ENCODE data around the gene SHOC2.

SHOC2 gene

DNA sequence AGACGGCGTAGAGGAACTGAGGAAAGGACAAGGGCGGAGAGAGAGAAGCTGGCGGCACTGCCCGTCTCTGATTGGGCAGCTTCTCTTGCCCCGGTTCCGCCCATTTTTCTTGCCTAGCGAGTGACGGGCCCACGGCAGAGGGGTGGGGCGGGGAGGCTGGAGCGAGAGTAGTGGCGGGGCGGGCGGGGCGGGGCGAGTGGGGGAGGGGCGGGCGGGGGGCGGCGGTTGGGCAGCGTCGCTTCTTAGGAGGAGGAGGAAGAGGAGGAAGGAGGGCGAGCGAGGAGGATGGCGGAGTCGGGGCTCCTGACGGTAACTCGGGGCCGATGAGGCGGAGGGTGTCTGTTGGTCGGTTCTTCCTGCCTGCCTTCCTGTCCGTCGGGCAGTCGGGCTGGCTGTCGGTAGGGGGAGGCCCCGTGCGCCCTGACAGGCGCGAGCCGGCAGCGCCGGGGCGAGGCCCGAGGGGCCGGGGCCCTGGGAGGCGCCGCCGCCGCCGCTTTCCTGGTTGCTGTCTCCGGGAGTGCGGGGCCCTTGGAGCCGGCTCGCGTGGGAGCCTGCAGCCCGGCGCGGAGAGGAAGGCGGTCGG is at the start of gene SHOC2:
Gene SHOC2 (plus strand): TSS at position 256 of the 583 bp plus-strand sequence. CDS start 44,755 bp downstream, outside the sequence.
- no peak for DNase-seq

DNA sequence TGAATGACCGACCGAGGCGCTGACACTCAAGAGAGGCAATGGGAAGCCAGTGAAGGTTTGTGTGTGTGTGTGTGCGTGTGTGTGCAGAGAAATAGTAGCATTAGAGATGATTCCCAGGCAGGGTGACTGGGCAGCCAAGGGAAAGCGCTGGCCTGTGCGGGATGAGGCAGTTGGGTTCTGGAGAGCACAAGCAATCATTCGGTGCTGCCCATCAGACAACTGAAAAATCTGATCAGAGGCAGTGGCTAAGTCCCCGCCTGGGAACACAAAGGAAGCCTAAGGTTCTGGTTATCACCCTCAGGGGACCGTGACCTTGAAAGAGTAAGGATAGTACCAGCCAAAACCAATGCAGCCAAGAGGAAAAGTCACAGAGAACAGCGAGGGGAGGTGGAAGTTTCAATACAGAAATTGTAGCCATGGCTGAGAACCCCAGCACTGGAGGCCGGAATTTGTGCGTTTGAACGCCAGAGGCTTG is 48.5 kb upstream of the SHOC2 start:
- DNase-seq = no peak

DNA sequence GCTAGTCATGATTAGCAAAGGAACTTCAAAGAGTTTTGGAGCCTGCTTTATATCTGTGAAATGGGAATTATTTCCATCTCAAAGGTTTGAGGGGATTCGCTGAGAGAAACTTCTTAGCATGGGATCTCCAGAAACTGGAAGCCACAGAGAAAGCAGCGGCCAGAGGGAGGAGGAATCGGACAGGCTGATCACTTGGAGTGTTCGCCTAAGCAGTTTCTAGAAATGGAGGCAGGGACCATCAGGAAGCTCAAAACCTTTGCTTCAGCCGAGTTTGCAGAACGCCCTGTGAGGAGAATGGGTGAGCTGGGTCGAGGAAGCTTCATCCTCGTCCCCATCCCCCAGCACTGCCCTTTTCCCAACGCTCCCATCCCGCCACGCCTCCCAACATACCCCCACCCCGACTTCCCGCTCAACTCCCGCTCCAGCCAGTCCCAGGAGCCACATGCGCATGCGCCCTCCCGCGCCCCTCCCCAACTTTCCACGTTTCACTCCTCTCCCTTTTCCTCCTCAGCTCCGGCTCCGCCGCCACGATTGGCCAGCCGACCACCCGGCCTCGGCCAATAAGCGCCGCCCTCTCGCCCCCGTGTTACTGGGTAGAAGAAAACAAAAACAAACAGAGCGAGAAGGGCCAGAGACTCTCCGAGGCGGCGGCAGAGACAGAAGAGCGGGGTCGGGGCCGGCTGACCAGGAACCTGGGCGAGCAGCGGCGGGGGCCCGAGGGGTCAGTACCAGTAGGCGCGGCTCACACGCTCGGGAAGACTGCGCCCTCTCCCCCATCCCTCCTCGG is 47.9 kb upstream of the SHOC2 start, which contains the start of gene PDCD4:
Gene PDCD4 (plus strand): TSS at position 631 of the 787 bp plus-strand sequence. CDS start 4,100 bp downstream, outside the sequence.
- peak; percentile 95 to 96 for DNase-seq

DNA sequence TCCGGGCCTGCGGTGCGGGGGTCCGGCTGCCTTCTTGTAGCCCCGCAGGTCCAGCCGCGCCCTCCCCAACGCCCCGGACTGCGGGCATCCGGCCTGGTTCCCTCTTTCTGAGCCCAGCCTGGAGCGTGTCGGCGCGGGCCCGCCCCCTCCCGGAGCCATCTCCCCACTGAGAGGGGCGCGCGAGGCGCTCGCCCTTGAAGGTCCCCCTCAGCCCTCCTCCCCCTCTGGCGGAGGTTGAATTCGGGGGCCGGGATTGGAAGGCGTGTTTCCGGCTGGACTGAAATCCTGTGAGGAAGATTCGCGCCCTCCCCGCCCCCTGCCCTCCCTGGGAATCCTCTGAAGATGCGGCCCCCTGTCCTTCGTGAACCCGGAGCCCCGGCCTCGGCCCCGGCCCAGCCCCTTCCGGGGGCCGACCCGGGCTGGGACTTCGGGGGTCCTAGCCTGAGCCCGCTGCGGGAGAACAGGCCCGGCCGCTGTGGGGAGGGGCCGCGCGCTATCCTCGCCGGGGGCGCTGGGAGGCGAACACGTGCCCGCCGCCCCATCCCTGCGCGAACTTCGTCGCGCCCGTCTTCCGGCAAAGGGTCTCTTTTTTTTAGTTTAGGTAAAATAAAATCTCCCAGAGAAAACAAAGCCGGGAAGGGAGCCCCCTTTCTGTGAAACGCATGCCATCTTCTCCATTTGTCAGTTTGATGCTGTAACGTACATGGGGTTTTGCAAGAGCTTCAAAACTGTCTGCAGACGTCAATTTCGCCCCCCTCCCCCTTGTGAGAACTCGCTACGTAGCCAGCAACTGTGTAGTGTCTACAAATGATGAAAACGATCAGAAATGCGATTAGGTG is 47.0 kb upstream of the SHOC2 start:
- DNase-seq = peak; percentile 79 to 83

DNA sequence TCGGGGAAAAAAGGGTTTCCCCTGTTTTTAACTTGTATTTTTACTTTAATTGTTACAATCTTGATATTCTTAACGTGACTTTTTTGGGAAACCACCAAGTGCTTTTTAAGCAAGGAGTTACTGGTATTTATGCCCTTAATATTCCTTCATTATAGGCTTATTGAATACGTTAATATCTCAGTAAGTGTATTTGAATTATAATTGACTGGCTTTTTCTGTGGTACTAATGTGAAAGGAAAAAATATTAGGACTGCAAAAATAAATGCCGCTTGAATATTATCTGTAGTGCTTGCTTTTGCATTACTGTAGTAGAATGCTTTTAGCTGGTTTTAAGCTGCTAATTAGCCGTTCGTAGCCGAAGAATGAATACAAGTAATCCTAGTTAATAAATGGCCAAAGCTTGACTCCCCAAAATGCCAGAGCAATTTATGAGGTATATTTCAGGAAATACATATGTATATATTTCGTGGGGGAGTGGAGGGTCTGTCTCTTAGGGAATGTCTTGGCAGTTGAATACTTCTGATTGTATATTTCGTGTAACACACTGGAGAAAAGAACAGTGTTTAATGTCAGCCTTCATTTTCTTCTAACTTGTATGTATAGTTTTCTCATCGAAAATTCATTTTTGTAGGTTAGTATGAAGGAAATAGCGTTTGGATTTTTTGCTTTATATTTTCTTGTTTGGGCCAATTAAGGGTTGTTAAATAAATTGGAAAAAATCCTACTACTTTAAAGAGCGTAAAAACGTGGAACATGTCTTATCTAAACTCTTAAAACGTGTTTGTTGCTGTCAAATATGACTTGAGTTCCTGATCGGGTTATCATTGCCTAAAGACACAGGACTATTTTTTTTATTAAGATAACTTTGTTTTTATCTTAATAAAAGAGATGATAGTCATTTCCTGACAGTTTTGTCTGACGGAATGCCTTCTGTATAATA is 46.1 kb upstream of the SHOC2 start:
- DNase-seq = no peak

DNA sequence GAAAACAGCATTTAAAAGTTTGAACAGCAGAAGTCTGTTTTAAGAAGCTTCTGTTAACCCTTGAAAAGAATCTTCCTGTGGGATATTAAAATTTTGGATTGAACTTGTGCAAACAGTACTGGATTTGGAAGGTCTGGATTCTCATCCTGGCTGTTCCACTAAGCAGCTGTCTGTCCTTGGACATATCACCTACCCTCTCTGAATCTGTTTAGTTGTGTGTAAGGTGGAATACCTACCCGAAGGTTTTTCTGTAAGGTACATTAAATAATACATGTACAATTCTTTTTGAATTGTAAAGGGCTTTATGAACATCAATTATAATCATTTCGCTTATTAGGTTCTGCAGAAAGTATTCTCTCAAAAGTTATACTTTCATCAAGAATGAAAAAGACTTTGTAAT is 45.5 kb upstream of the SHOC2 start:
- DNase-seq = no peak

DNA sequence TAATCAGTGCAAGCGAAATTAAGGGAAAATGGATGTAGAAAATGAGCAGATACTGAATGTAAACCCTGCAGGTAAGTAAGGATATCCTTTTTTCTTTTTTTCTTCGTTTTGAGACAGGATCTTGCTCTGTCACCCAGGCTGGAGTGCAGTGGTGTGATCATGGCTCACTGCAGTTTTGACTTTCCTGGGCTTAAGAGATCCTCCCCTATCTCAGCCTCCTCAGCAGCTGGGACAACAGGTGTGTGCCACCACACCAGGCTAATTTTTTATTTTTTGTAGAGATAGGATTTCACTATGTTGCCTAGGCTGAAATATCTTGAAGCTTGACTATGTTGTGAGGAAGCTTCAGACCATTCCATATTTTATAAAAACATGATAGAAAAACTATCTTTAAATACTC is 43.4 kb upstream of the SHOC2 start:
- DNase-seq = no peak

DNA sequence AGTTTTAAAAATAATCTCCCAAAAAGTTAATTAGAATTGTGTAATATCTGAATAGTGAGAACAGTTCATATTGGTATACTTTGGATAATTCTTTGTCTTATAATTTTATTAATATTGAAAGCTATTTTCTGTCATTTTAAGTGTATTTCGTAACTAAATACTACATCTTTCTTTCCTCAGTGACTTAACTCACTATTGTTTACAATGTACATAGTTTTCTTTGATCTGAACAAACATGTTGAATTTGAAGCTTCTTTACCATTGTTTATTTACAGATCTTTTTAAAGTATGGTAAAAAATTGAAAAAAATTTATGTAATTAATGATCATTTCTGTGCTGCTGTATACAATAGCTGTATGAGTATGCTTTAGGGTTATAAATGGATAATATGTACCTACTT is 42.6 kb upstream of the SHOC2 start:
- no peak for DNase-seq

DNA sequence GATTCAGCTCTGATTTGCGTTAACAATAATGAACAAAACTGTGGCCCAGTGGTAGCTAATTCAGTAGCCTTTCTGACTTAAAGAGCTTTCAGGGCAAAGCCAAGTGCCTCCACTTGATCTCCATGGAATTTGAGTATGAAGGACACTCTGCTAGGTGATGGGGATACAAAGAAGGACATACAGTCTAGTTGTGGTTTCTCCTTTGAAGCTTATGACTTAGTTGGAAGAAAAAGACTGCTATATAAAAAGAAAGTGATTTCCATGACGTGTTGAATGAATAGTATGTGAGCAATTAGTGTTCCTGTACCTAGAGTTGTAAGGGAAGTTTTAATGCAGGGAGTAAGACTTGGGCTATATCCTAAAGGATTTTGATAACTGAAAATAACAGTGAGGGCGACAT is 39.4 kb upstream of the SHOC2 start:
- DNase-seq = no peak

DNA sequence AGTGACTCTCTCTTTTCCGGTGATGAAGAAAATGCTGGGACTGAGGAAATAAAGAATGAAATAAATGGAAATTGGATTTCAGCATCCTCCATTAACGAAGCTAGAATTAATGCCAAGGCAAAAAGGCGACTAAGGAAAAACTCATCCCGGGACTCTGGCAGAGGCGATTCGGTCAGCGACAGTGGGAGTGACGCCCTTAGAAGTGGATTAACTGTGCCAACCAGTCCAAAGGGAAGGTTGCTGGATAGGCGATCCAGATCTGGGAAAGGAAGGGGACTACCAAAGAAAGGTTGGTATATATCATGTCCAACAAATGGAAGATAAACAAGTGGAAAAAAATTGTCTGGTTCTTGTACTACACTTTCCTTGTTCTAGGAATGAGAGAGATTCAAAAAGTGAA is 38.2 kb upstream of the SHOC2 start:
- no peak for DNase-seq

DNA sequence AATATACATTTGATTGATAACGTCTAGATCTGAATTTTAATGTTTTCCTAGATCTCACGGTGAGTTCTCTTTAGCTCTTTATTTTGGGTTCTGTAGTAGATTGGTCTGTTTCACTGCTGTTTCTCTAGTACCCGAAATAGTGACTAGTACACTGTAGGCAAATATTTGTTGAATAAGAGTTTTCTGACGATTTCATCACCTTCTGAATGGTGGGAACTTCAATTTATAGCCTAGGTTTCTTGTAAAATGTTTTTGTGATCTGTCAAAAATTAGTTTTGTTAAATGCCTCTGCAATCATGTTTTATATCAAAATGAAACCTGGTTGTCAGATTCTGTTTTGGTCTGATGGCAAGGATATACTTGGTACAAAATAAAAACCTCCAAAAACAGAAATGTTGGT is 37.5 kb upstream of the SHOC2 start:
- no peak for DNase-seq

DNA sequence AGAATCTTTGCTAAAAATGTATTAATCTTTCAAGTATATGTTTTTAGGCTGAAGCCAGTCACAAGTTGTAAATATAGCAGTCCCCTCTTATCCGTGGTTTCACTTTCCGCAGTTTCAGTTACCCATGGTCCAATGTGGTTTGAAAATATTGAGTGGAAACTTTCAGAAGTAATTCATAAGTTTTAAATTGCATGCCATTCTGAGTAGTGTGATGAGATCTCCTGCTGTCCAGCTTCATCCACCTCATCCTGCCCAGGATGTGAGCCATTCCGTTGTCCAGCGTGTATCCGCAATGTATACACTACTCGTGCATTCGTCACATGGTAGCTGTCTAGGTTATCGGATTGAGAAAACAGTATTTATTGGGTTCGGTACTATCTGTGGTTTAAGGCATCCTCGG is 35.5 kb upstream of the SHOC2 start:
- DNase-seq = no peak

DNA sequence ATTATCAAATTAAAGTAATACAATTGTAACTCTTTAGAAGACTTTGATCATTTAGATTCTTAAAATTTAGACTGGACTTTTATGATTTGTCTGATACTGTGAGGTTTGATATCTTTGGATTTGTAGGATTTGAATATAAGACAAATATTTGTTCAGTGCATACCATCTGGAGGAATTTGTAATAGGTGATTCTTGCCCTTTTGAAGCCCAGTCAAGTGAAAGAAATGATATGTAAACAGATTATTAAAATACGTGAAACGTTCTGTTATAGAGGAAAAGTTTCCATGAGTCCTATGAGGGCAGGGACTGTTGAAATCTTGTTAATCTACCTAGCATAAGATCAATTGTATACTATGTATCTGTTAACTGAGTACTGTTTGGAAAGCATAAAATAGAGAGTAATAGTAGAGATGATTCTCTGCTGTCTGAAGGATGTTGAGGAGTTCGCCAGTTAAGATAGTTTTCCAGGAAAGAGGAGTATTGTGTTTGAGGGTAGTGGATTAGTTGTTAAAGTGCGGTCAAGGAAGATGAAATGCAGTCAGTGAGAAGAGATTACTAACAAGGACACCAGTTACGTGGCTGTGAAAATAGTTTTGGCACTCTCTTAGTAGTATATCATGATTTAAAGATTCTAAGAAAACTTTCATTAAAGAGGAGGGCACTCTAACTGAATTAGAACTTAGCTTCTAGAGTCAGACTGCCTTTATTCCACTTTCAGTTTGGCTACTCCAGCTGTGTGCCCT is 33.3 kb upstream of the SHOC2 start:
- no peak for DNase-seq

DNA sequence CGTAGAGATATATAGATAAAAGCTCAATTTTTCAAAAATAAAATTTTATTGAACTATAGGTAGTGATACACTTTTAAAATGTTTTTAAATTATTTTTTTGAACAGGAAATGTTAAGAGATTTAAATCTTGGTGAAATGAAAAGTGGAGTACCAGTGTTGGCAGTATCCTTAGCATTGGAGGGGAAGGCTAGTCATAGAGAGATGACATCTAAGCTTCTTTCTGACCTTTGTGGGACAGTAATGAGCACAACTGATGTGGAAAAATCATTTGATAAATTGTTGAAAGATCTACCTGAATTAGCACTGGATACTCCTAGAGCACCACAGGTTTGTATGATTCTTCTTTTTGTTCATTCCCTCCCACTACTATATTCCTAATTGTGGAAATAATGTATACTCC is 31.8 kb upstream of the SHOC2 start:
- DNase-seq = no peak

DNA sequence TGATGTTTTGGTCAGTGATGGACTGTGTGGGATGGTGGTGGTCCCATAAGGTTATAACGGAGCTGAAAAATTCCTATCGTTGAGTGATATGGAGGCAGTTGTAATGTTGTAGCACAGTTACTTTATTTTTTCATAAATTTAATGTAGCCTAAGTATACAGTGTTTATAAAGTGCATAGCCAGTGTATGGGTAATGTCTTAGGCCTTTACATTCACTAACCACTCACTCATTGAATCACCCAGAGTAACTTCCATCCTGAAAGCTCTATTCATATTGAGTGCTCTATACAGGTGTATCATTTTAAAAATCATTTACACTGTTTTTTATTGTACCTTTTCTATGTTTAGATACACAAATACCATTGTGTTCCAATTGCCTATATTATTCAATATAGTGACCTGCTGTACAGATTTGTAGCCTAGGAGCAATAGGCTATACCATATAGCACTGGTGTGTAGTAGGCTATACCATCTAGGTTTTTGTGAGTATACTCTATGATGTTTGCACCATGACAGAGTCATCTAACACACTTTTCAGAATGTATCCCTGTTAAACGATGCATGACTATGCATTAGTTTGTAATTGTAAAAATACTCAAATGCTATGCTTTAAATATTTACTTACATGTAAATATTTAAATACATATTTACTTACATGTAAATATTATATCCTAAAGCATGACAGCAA is 26.7 kb upstream of the SHOC2 start:
- no peak for DNase-seq

DNA sequence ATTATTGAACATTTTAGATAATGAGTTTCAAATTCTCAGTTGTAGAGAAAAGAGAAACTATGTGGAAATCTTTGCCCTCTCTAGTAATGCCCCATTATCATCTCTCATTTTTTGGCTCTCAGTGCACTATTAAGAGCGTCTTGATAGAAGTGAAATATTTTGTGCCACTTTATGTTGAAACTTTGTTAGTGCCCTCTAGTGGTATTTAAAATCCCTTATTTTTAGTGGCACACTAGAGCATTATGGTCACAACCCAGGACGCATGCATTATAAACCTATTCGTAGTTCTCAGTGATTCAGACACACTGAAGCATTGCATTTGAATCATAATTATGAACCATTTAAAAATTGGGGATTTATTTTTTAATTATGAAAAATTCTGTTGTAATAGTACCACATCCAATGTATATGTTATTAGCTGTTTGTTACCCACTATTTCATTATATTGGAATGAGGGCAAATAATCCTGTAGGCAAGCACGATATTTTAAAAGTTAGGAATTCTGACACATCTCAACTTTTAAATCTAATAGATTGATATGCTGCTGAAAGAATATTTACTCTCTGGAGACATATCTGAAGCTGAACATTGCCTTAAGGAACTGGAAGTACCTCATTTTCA is 25.7 kb upstream of the SHOC2 start:
- DNase-seq = peak; percentile 33 to 82

DNA sequence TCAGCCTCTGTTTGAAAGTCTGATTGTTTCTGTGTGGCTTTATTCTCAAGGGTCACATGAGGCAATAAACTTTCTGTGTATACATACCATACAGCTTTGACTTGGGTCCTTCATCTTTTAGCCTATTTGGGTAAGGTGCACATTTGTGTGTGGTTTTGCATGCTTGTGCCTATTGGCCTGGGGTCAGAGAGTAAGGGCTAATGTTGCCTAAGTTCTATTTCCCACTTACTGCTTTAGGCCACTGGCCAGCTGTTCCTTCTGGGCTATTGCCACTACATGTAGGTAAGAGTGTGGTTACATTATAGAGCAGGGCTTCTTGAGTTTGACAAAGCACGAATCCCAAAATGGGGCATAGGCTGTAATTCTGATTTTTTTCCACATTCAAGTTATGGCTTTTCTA is 22.2 kb upstream of the SHOC2 start:
- DNase-seq = no peak

DNA sequence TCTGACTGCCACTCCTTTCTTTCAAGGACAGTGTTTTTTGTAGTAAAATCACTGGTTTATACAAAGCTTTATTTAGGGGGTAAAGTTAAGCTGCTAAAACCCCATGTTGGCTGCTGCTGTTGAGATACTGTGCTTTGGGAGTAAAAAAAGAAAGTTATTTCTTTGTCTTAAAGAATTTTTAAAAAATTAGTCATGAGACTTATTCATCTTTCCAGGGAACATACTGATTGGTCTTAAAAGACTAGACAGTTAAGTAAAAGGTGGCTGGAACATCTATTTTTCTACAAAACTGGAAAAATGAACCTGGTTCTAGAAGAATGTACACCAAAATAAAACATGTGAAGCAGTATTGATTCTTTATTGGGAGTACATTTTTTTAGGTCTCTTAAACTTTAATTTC is 21.0 kb upstream of the SHOC2 start:
- no peak for DNase-seq

DNA sequence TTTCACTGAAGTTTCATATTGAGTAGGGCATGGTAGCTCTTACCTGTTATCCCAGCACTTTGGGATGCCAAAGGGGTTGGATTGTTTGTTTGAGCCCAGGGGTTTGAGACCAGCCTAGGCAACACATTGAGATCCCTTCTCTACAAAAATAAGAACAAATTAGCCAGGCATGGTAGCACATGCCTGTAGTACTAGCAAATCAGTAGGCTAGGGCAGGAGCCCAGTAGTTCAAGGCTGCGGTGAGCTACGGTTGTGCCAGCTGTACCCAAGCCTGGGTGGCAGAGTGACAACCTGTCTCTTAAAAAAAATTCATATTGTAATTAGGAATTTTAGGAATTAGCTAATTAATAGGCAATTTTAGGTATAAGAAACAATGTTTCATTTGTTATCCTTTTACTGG is 18.4 kb upstream of the SHOC2 start:
- DNase-seq = no peak

Measured in inflammatory macrophage treated with lipopolysaccharide for 1 hour (primary cell).